ENCODE data around the gene EHF. TPM values are rescaled to one million over a fixed set of nuclear protein-coding genes. Genes with fewer than 3 reads are reported as not detected.

Gene EHF
- total and polyA plus RNA-seq, 2 of the 8 experiments (the other 6 are each of a cell fraction or from before 2014, with no cell fraction given), result not detected

GRCh38 chr11:34647131-34647530 is 26.2 kb downstream of the EHF start:
- H4K8ac ChIP-seq (ENCODE audit: extremely low read depth, insufficient read depth, low read length), result no peak overlapping the region
- ChIA-PET POLR2A (ENCODE audit: partially characterized antibody) (no interaction called here), CTCF (ENCODE audit: partially characterized antibody) (interaction anchor here (0.7 kb wide), 1 partner anchor 18 kb away, joined by 3 read pairs; no protein-coding TSS in a partner anchor)
- H3K79me2 ChIP-seq (ENCODE audit: control insufficient read depth in 1 of 2, insufficient read depth in 2 of 2, low read length in 2 of 2), result no peaks in the 10 kb centered on the region
- WGBS, 2 experiments (ENCODE audit: extremely low coverage in 1 of 2, insufficient coverage in 1 of 2, insufficient read length in 1 of 2, insufficient replicate concordance in 2 of 2, low coverage in 1 of 2, low lambda C conversion rate in 2 of 2, missing lambda C conversion rate in 1 of 2), result 87% methylated on average over 2 of the region's 2 CpGs; no CpG with 5 or more reads in 1 of the 2 experiments
- no peak overlapping the region for H3K56ac ChIP-seq (replicated peaks; ENCODE audit: insufficient read length, low read depth, low read length)
- no peaks in the 10 kb centered on the region for H3K27me3 ChIP-seq (replicated peaks in 1 of 4; ENCODE audit: control insufficient read depth in 3 of 4, extremely low read depth in 1 of 4, insufficient read depth in 3 of 4, low read length in 3 of 4)
- 0 out of 2 replicates have a peak overlapping the region, but pooled peaks have one; percentile 67 for H2AFZ ChIP-seq (ENCODE audit: low read length)
- no peaks in the 10 kb centered on the region for H4K20me1 ChIP-seq (replicated peaks in 1 of 2; ENCODE audit: control insufficient read depth in 1 of 2, insufficient read depth in 2 of 2, low read length in 2 of 2)
- H3K9me3 ChIP-seq (ENCODE audit: insufficient read depth in 2 of 2, low read depth in 1 of 2, low read length in 1 of 2), result no peaks in the 10 kb centered on the region
- H3K36me3 ChIP-seq (ENCODE audit: control insufficient read depth in 2 of 4, insufficient read depth in 4 of 4, low read length in 3 of 4), result no peaks in the 10 kb centered on the region
- no peak for FAIRE-seq
- H2BK12ac ChIP-seq (ENCODE audit: low read depth, low read length), result no peak overlapping the region
- no peak overlapping the region for H2BK20ac ChIP-seq (ENCODE audit: low read length)
- no peaks in the 10 kb centered on the region; the same call in 1 of the 2 replicates for H3K23me2 ChIP-seq (ENCODE audit: low read depth, low read length)
- DNase-seq (ENCODE audit: low read depth in 1 of 2, low spot score in 2 of 2), result no peak
- H3K14ac ChIP-seq (ENCODE audit: insufficient read length), result no peak overlapping the region
- H3K79me1 ChIP-seq (ENCODE audit: low read depth, low read length), result no peaks in the 10 kb centered on the region
- no peak overlapping the region for H3K4me3 ChIP-seq (ENCODE audit: extremely low read depth in 1 of 4, insufficient read depth in 2 of 4, low read depth in 3 of 4, low read length in 4 of 4)
- H3K4ac ChIP-seq (replicated peaks; ENCODE audit: insufficient read length, low read depth, low read length), result no peak overlapping the region
- H2BK5ac ChIP-seq (ENCODE audit: low read depth, low read length), result no peak overlapping the region
- no peak overlapping the region for H2BK15ac ChIP-seq (ENCODE audit: low read length)
- no peak overlapping the region for H2BK120ac ChIP-seq (replicated peaks; ENCODE audit: low read depth, low read length)
- no peak overlapping the region for H3K27ac ChIP-seq (ENCODE audit: low read depth, low read length)
- no peak overlapping the region for H3K9ac ChIP-seq (replicated peaks in 1 of 4; ENCODE audit: extremely low read depth in 1 of 4, low read depth in 3 of 4, low read length in 3 of 4)
- H3K4me2 ChIP-seq (ENCODE audit: insufficient read depth in 1 of 2, low read depth in 2 of 2, low read length in 2 of 2), result no peak overlapping the region
- H3K4me1 ChIP-seq (replicated peaks in 1 of 4; ENCODE audit: control insufficient read depth in 3 of 4, insufficient read depth in 4 of 4, low read length in 3 of 4), result peaks cover 0 to 8% (median 2%) of the 10 kb centered on the region in 4 experiments; a peak in 4 of 7 replicates
- no peak overlapping the region for H4K91ac ChIP-seq (replicated peaks; ENCODE audit: insufficient read length, low read length)
- H4K5ac ChIP-seq (ENCODE audit: insufficient read length, low read depth, low read length), result no peak overlapping the region
- H3K23ac ChIP-seq (ENCODE audit: insufficient read length), result no peak overlapping the region
- H3K18ac ChIP-seq (ENCODE audit: extremely low read depth, low read length), result no peak overlapping the region
- H2AK5ac ChIP-seq (ENCODE audit: low read depth, low read length), result no peak overlapping the region
- TF ChIP-seq CHD2 (IDR thresholded peaks at IDR 0.05; ENCODE audit: low read length) (no peak), SRF (IDR thresholded peaks at IDR 0.05; ENCODE audit: low read depth, low read length) (no peak), SP4 (IDR thresholded peaks at IDR 0.05; ENCODE audit: low read length) (no peak), POLR2AphosphoS5 (IDR thresholded peaks at IDR 0.05; ENCODE audit: low read depth, low read length) (no peak), GTF2F1 (IDR thresholded peaks at IDR 0.05; ENCODE audit: borderline replicate concordance, low read depth, low read length) (no peak), RNF2 (IDR thresholded peaks at IDR 0.05; ENCODE audit: borderline replicate concordance, low read depth, low read length, missing control alignments, poor library complexity, severe bottlenecking) (no peak), TAF7 (optimal IDR thresholded peaks at IDR 0.05; ENCODE audit: borderline replicate concordance, low read depth, low read length) (no peak), BCL11A (IDR thresholded peaks at IDR 0.05; ENCODE audit: low read depth in 2 of 2, low read length in 2 of 2) (no peak), SP2 (IDR thresholded peaks at IDR 0.05; ENCODE audit: low read length) (no peak), FOSL1 (IDR thresholded peaks at IDR 0.05; ENCODE audit: insufficient read depth, low read depth, low read length) (no peak), EZH2 (IDR thresholded peaks at IDR 0.05; ENCODE audit: low read depth, low read length, severe bottlenecking) (no peak), POLR2A (IDR thresholded peaks at IDR 0.05; ENCODE audit: control extremely low read depth in 1 of 2, low read depth in 2 of 2, low read length in 2 of 2) (no peak), HDAC2 (IDR thresholded peaks at IDR 0.05; ENCODE audit: borderline replicate concordance in 1 of 2, low read depth in 2 of 2, low read length in 2 of 2) (no peak)
